Activated B cell treated with CpG ODN at 0.5 μM for 24 hours (primary cell): ENCODE data around the gene ZNF334. TPM values are rescaled to one million over a fixed set of nuclear protein-coding genes. Genes with fewer than 3 reads are reported as not detected.

Source experiments
- ATAC-seq: fragments of 200-7000 bp; cut with Tn5 transposase; one replicate; pipeline ENCODE4 v1.10.0; 2021; ENCODE audit warnings: low read depth, mild to moderate bottlenecking, moderate library complexity
- CTCF ChIA-PET: fragments of 350-600 bp; sonication (Branson Sonifier 250); formaldehyde crosslinking; loops from one replicate; lab custom pipeline; 2021; ENCODE audit warnings: antibody characterized with exemption; lab: Charles Lee
- POLR2A ChIA-PET: fragments of 350-600 bp; sonication (Branson Sonifier 250); formaldehyde crosslinking; loops from one replicate; lab custom pipeline; 2021; ENCODE audit warnings: antibody characterized with exemption; lab: Charles Lee
- DNase-seq: peaks from one replicate; pipeline ENCODE4 v3.0.0; 2022
- H3K27ac Mint-ChIP-seq: one replicate; pipeline ENCODE4 v1.8.0; 2020; ENCODE audit warnings: mixed read lengths
- H3K27me3 Mint-ChIP-seq: one replicate; pipeline ENCODE4 v1.8.0; 2021; ENCODE audit warnings: mixed read lengths
- H3K36me3 Mint-ChIP-seq: one replicate; pipeline ENCODE4 v1.8.0; 2021; ENCODE audit warnings: low read depth, mixed read lengths
- H3K4me1 Mint-ChIP-seq: one replicate; pipeline ENCODE4 v1.8.0; 2021; ENCODE audit warnings: mixed read lengths
- H3K4me3 Mint-ChIP-seq: one replicate; pipeline ENCODE4 v1.8.0; 2020; ENCODE audit warnings: mild to moderate bottlenecking, mixed read lengths
- H3K9me3 Mint-ChIP-seq: one replicate; pipeline ENCODE4 v1.8.0; 2020; ENCODE audit warnings: mixed read lengths
- CTCF ChIP-seq: fragments of 200-600 bp; IDR thresholded peaks from one replicate; pipeline ENCODE4 v1.8.0; 2022; ENCODE audit warnings: antibody characterized with exemption, mild to moderate bottlenecking
- intact Hi-C: fragments of 100-400 bp; cut with micrococcal nuclease; formaldehyde crosslinking; loops from one replicate; pipeline ENCODE4 v1.15.1; 2024
- total RNA-seq: library from RNA; stranded (reverse); gene quantifications from 2 replicates; pipeline ENCODE4 v1.2.3, GENCODE V29; 2022

The ZNF334 gene
- total RNA-seq, 1 donor from 2014 or later = 0.27 TPM

GRCh38 chr20:46553926-46554325 lies 40.6 kb upstream of the ZNF334 start:
- no peak overlapping the region for H3K4me3 Mint-ChIP-seq
- ATAC-seq (no peak), DNase-seq (no peak)
- ChIA-PET POLR2A (no interaction called here), CTCF (no interaction called here)
- H3K27ac Mint-ChIP-seq = no peak overlapping the region
- no peaks in the 10 kb centered on the region for H3K9me3 Mint-ChIP-seq
- H3K36me3 Mint-ChIP-seq = no peaks in the 10 kb centered on the region
- peaks cover 43% of the 10 kb centered on the region for H3K4me1 Mint-ChIP-seq
- intact Hi-C loops = no loop called here
- H3K27me3 Mint-ChIP-seq = no peaks in the 10 kb centered on the region
- no peak for TF ChIP-seq CTCF

GRCh38 chr20:46552460-46553420 lies 39.4 kb upstream of the ZNF334 start:
- ATAC-seq (peak; percentile 90), DNase-seq (no peak)
- H3K36me3 Mint-ChIP-seq = no peaks in the 10 kb centered on the region
- H3K4me1 Mint-ChIP-seq = peaks cover 43% of the 10 kb centered on the region
- H3K9me3 Mint-ChIP-seq = no peaks in the 10 kb centered on the region
- H3K4me3 Mint-ChIP-seq = peak overlapping the region; percentile 26
- H3K27ac Mint-ChIP-seq = peak overlapping the region; percentile 19
- no peak for TF ChIP-seq CTCF
- CTCF ChIA-PET = no interaction called here
- H3K27me3 Mint-ChIP-seq = no peaks in the 10 kb centered on the region
- POLR2A ChIA-PET = interaction anchor here (1.2 kb wide), 1 partner anchor 146 kb away, joined by 3 read pairs; the partner anchor contains the start of gene ELMO2
- intact Hi-C loops = no loop called here

DNA sequence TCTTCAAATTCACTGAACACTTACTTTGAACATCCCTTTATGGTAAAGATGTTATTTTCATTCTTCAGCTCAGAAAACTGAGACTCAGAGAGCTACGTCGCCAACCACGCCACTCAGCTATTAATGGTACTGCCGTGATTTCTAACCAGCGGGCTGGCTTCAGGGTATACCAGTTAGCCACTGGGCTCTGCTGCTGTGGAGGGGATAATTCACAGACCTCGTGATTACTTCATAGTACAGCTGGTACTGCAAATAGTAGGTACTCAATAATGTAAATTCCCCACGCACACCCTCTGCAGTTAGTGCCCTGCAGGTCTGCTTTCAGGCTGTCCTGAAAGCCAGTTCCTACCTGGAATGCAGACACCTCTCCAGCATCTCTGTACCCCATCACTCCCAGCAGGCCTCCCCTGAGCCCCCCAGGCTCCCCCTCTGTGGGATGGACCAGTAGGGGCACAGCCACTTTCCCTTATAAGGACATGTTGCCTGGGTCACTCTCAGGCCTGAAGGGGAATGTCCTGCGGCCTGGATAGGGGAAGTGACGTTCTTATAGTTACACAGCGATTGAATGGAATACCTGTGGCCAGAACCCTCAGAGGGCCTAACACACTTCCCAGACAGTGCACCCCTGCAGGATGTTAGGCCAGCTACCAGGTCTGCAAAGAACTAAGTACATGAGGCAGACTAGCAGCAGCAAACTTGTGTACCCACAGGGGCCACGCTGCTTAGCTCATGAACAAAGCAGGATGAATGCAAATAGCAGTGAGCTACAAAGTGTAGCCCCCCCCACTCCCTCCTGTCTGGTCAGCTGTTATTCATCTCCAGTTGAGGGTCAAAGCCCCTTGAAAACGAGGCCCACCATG lies 38.4 kb upstream of the ZNF334 start:
- H3K4me1 Mint-ChIP-seq = peaks cover 43% of the 10 kb centered on the region
- CTCF ChIA-PET = interaction anchor here (1.3 kb wide), 2 partner anchors 10 to 12 kb away, joined by 3 to 6 read pairs; no protein-coding TSS in a partner anchor
- POLR2A ChIA-PET = interaction anchor here (1.2 kb wide), 1 partner anchor 145 kb away, joined by 3 read pairs; the partner anchor contains the start of gene ELMO2
- H3K27me3 Mint-ChIP-seq = no peaks in the 10 kb centered on the region
- no peaks in the 10 kb centered on the region for H3K36me3 Mint-ChIP-seq
- no peak overlapping the region for H3K4me3 Mint-ChIP-seq
- intact Hi-C loops = no loop called here
- no peak for TF ChIP-seq CTCF
- no peak overlapping the region for H3K27ac Mint-ChIP-seq
- ATAC-seq = no peak
- H3K9me3 Mint-ChIP-seq = no peaks in the 10 kb centered on the region
- no peak for DNase-seq

GRCh38 chr20:46550461-46550860 lies 37.1 kb upstream of the ZNF334 start, which contains the start of gene OCSTAMP:
Gene OCSTAMP, minus strand, starts transcription at chr20:46550654. Its CDS starts 94 bp downstream, at chr20:46550560.
- CTCF ChIA-PET = interaction anchor here (1.3 kb wide), 1 partner anchor 11 kb away, joined by 6 read pairs; no protein-coding TSS in a partner anchor
- Mint-ChIP-seq H3K27me3 (no peaks in the 10 kb centered on the region), H3K4me3 (no peak within 1 kb of the TSS), H3K27ac (no peak within 1 kb of the TSS), H3K36me3 (no peaks in the 10 kb centered on the region), H3K4me1 (peaks cover 42% of the 10 kb centered on the region), H3K9me3 (no peaks in the 10 kb centered on the region)
- DNase-seq (no peak), ATAC-seq (no peak)
- intact Hi-C loops = no loop called here
- POLR2A ChIA-PET = no interaction called here
- no peak for TF ChIP-seq CTCF
